HCT116 (cell line): ENCODE measurements around the gene LZTS3. TPM values are rescaled to one million over a fixed set of nuclear protein-coding genes. Genes with fewer than 3 reads are reported as not detected.

Source experiments
- ATAC-seq: fragments of 200-7000 bp; cut with Tn5 transposase; 2 replicates; pipeline ENCODE4 v1.9.1; 2020; ENCODE audit warnings: mild to moderate bottlenecking, moderate library complexity
- BruUV-seq: library from RNA; stranded (reverse); fragments of 400-500 nt; replicated peaks from 2 replicates; lab custom pipeline; 2021; lab: Mats Ljungman, UMichigan
- CTCF ChIA-PET: fragments of 300-600 bp; sonication (Branson Sonifier 250); formaldehyde crosslinking; loops from one replicate; lab custom pipeline; 2021; ENCODE audit warnings: antibody characterized with exemption; lab: Charles Lee
- POLR2A ChIA-PET: fragments of 300-600, 350-600 bp; sonication (Branson Sonifier 250); formaldehyde crosslinking; loops from one replicate; lab custom pipeline; 2021; ENCODE audit warnings: antibody characterized with exemption; lab: Charles Lee
- RAD21 ChIA-PET, 2 experiments: fragments of 300-600 bp; sonication (Branson Sonifier 250); formaldehyde crosslinking; loops; one replicate each; lab custom pipeline; 2023; ENCODE audit warnings: low total read pairs in 2 of 2; ENCODE audit not compliant: uncharacterized antibody in 2 of 2, unreplicated experiment in 2 of 2, low non-redundant PET in 1 of 2; lab: Charles Lee
- DNase-seq: peaks from one replicate; pipeline ENCODE4 v3.0.0-alpha.2; 2010; ENCODE audit warnings: low read depth, low spot score
- H2AFZ ChIP-seq: fragments of 200-600 bp; shearing (Covaris generic), sonication (generic); 2 replicates; pipeline ENCODE4 v1.6.1; 2017; ENCODE audit warnings: low read depth, mixed run types, mixed read lengths, antibody characterized with exemption, low read length; ENCODE audit not compliant: poor library complexity, severe bottlenecking
- H3K27ac ChIP-seq: 2 replicates; pipeline ENCODE4 v1.5.1; 2012; ENCODE audit warnings: low read depth, low read length
- H3K27me3 ChIP-seq: fragments of 200-600 bp; sonication (generic); 2 replicates; pipeline ENCODE4 v1.6.1; 2016; ENCODE audit warnings: mixed run types, low read length, mixed read lengths; ENCODE audit not compliant: insufficient read depth
- H3K36me3 ChIP-seq, 2 experiments: fragments of 200-500 bp in 1 of 2; fragments of 200-600 bp in 1 of 2; sonication (Bioruptor generic) in 1 of 2; sonication (generic) in 1 of 2; 2 replicates each; pipeline versions ENCODE4 v1.5.1 to v1.6.1; 2014 to 2016; ENCODE audit warnings: low read length in 2 of 2, inconsistent platforms in 1 of 2, mixed read lengths in 1 of 2, mixed run types in 1 of 2; ENCODE audit not compliant: insufficient read depth in 2 of 2, control insufficient read depth in 1 of 2
- H3K4me1 ChIP-seq, 2 experiments: fragments of 200-600 bp in 1 of 2; sonication (generic) in 1 of 2; 2 replicates each; pipeline versions ENCODE4 v1.5.1 to v1.6.1; 2012 to 2017; ENCODE audit warnings: low read length in 2 of 2, inconsistent platforms in 1 of 2, mild to moderate bottlenecking in 1 of 2, mixed read lengths in 1 of 2, mixed run types in 1 of 2, moderate library complexity in 1 of 2; ENCODE audit not compliant: insufficient read depth in 2 of 2, control insufficient read depth in 1 of 2
- H3K4me2 ChIP-seq: fragments of 200-600 bp; sonication (generic); 2 replicates; pipeline ENCODE4 v1.6.1; 2017; ENCODE audit warnings: mixed run types, low read length, mixed read lengths
- H3K4me3 ChIP-seq, 2 experiments: fragments of 200-600 bp in 1 of 2; sonication (generic) in 1 of 2; replicated peaks in 1 of 2; 2 replicates each; pipeline ENCODE4 v1.5.1; 2011 to 2016; ENCODE audit warnings: low read length in 2 of 2, control low read depth in 1 of 2, low read depth in 1 of 2, mild to moderate bottlenecking in 1 of 2, mixed read lengths in 1 of 2, mixed run types in 1 of 2
- H3K79me2 ChIP-seq: fragments of 200-600 bp; sonication (generic); 2 replicates; pipeline ENCODE4 v1.6.1; 2017; ENCODE audit warnings: mild to moderate bottlenecking, mixed run types, low read length, moderate library complexity, mixed read lengths; ENCODE audit not compliant: insufficient read depth
- H3K9ac ChIP-seq: fragments of 200-600 bp; sonication (generic); 2 replicates; pipeline ENCODE4 v1.6.1; 2016; ENCODE audit warnings: low read length, mixed read lengths
- H3K9me2 ChIP-seq: fragments of 200-600 bp; sonication (generic), shearing (Covaris generic); 2 replicates; pipeline ENCODE4 v1.6.1; 2017; ENCODE audit warnings: mixed run types, mild to moderate bottlenecking, moderate library complexity; ENCODE audit not compliant: insufficient read depth
- H3K9me3 ChIP-seq, 2 experiments: fragments of 200-500 bp in 1 of 2; fragments of 200-600 bp in 1 of 2; sonication (Bioruptor generic) in 1 of 2; sonication (generic) in 1 of 2; 2 replicates each; pipeline ENCODE4 v1.6.1; 2014 to 2017; ENCODE audit warnings: low read length in 2 of 2, mixed read lengths in 2 of 2, inconsistent platforms in 1 of 2, low read depth in 1 of 2, mild to moderate bottlenecking in 1 of 2, mixed run types in 1 of 2, moderate library complexity in 1 of 2; ENCODE audit not compliant: control insufficient read depth in 1 of 2, insufficient read depth in 1 of 2
- H4K20me1 ChIP-seq: fragments of 200-600 bp; sonication (generic), shearing (Covaris generic); 2 replicates; pipeline ENCODE4 v1.6.1; 2017; ENCODE audit warnings: mixed run types, mild to moderate bottlenecking, moderate library complexity; ENCODE audit not compliant: insufficient read depth
- CTCF ChIP-seq, 3 experiments: fragments of 200-600 bp in 1 of 3; sonication (generic) in 1 of 3; IDR thresholded peaks in 2 of 3; conservative IDR thresholded peaks in 1 of 3; 2 replicates each; pipeline ENCODE4 v1.5.1; 2012 to 2017; ENCODE audit warnings: low read depth in 2 of 3, low read length in 2 of 3, antibody characterized with exemption in 1 of 3, borderline replicate concordance in 1 of 3, control low read depth in 1 of 3, mild to moderate bottlenecking in 1 of 3, mixed read lengths in 1 of 3, mixed run types in 1 of 3, moderate library complexity in 1 of 3; ENCODE audit not compliant: insufficient read depth in 1 of 3
- EZH2 ChIP-seq: fragments of 200-600 bp; sonication (generic); IDR thresholded peaks from 2 replicates; pipeline ENCODE4 v1.6.1; 2017; ENCODE audit warnings: antibody characterized with exemption, mixed run types
- EZH2phosphoT487 ChIP-seq: fragments of 200-600 bp; IDR thresholded peaks from 2 replicates; pipeline ENCODE4 v1.6.1; 2018; ENCODE audit warnings: antibody characterized with exemption, borderline replicate concordance
- JUND ChIP-seq: IDR thresholded peaks from 2 replicates; pipeline ENCODE4 v1.6.1; 2012
- MAX ChIP-seq: IDR thresholded peaks from 2 replicates; pipeline ENCODE4 v1.6.1; 2012
- POLR2A ChIP-seq: IDR thresholded peaks from 2 replicates; pipeline ENCODE4 v1.7.0; 2011; ENCODE audit warnings: borderline replicate concordance; ENCODE audit not compliant: insufficient read depth, insufficient read length; ENCODE audit errors: extremely low read depth
- REST ChIP-seq: IDR thresholded peaks from 2 replicates; pipeline ENCODE4 v1.6.1; 2012; ENCODE audit warnings: low read depth
- SRF ChIP-seq: IDR thresholded peaks from 2 replicates; pipeline ENCODE4 v1.6.1; 2012; ENCODE audit warnings: low read depth
- intact Hi-C: fragments of 100-400 bp; cut with micrococcal nuclease; formaldehyde crosslinking; loops from 2 replicates; pipeline ENCODE4 v1.10.0; 2022
- total RNA-seq: library from RNA; stranded (reverse); gene quantifications from one replicate; pipeline ENCODE4 v1.2.1, GENCODE V29; 2021; ENCODE audit not compliant: unreplicated experiment

LZTS3 gene
- total RNA-seq, 1 experiment from 2014 or later = 5.2 TPM

GRCh38 chr20:3161316-3162079 is 11.9 kb downstream of the LZTS3 start:
- POLR2A ChIA-PET = interaction anchor here (0.8 kb wide), 1 partner anchor 10 kb away, joined by 4 read pairs; no protein-coding TSS in a partner anchor
- intact Hi-C loops = no loop called here
- no peak overlapping the region for H2AFZ ChIP-seq

More at GRCh38 chr20:3161316-3162079, 11.9 kb downstream of the LZTS3 start:
- ChIA-PET CTCF (no interaction called here), RAD21 (no interaction called here)
- Histone ChIP-seq H3K4me2 (peak overlapping the region; percentile 85), H3K9ac (no peak overlapping the region), H3K9me2 (no peaks in the 10 kb centered on the region), H4K20me1 (peaks cover 11% of the 10 kb centered on the region; the same call in 1 of the 2 replicates), H3K36me3 (0 out of 4 replicates have a peak, but pooled peaks cover 0 to 7% of the 10 kb centered on the region in 2 experiments), H3K27ac (no peak overlapping the region), H3K79me2 (peaks cover 31% of the 10 kb centered on the region), H3K27me3 (no peaks in the 10 kb centered on the region), H3K4me3 (no peak overlapping the region), H3K9me3 (no peaks in the 10 kb centered on the region), H3K4me1 (peaks cover 10 to 37% of the 10 kb centered on the region in 2 experiments)
- no TSS peak for BruUV-seq
- DNase-seq = no peak
- ATAC-seq = no peak
- no peak for TF ChIP-seq REST
- TF ChIP-seq JUND = no peak
- no peak for TF ChIP-seq CTCF (IDR thresholded peaks at IDR 0.05 in 2 of 3, conservative IDR thresholded peaks at IDR 0.05 in 1 of 3; ENCODE audit: borderline replicate concordance in 1 of 3, insufficient read depth in 1 of 3, low read depth in 2 of 3, low read length in 2 of 3)
- no peak for TF ChIP-seq SRF
- TF ChIP-seq POLR2A = no peak
- no peak for TF ChIP-seq MAX
- TF ChIP-seq EZH2phosphoT487 = no peak
- no peak for TF ChIP-seq EZH2
